ENCODE data around the gene CPZ. TPM values are rescaled to one million over a fixed set of nuclear protein-coding genes. Genes with fewer than 3 reads are reported as not detected.

Gene CPZ
- total and polyA plus RNA-seq, 10 of the 15 experiments (the other 5 are each of a cell fraction or from before 2014, with no cell fraction given) = not detected

GRCh38 chr4:8600266-8600665, 7.7 kb downstream of the CPZ start:
- RAD21 ChIA-PET (ENCODE audit: unreplicated experiment) = no interaction called here
- WGBS (ENCODE audit: insufficient coverage, insufficient replicate concordance, low lambda C conversion rate, missing lambda C conversion rate) = 56% methylated on average over 13 of the region's 13 CpGs
- Histone ChIP-seq H3K4me3 (no peak overlapping the region), H3K4me1 (ENCODE audit: control insufficient read depth, insufficient read depth, low read length) (no peaks in the 10 kb centered on the region), H3K27me3 (replicated peaks in 1 of 2; ENCODE audit: control insufficient read depth in 2 of 2, insufficient read depth in 2 of 2, low read length in 1 of 2) (no peaks in the 10 kb centered on the region; a peak in 1 of 4 replicates), H3K9me3 (replicated peaks; ENCODE audit: control insufficient read depth, insufficient read depth, low read length) (no peaks in the 10 kb centered on the region), H3K9ac (ENCODE audit: control insufficient read depth, insufficient read depth, low read length) (no peak overlapping the region), H2AFZ (ENCODE audit: control insufficient read depth, low read depth, low read length) (no peak overlapping the region), H3K4me2 (ENCODE audit: control insufficient read depth, insufficient read depth) (no peak overlapping the region), H3K36me3 (ENCODE audit: control insufficient read depth in 2 of 2, insufficient read depth in 2 of 2, low read length in 1 of 2) (no peaks in the 10 kb centered on the region), H3K27ac (ENCODE audit: control insufficient read depth, insufficient read depth) (no peak overlapping the region), H4K20me1 (ENCODE audit: control insufficient read depth, insufficient read depth) (no peaks in the 10 kb centered on the region), H3K79me2 (ENCODE audit: control insufficient read depth, insufficient read depth, low read length) (no peaks in the 10 kb centered on the region)
- in situ Hi-C loops (cut with MboI) = no loop called here
- SMC1A ChIA-PET (ENCODE audit: uncharacterized antibody, unreplicated experiment) = no interaction called here
- TF ChIP-seq PAX5 (IDR thresholded peaks at IDR 0.05; ENCODE audit: borderline replicate concordance, low read depth, low read length) (no peak), SMAD5 (IDR thresholded peaks at IDR 0.05; ENCODE audit: low read depth) (no peak), BRCA1 (IDR thresholded peaks at IDR 0.05; ENCODE audit: low read depth, low read length) (no peak), ZNF217 (IDR thresholded peaks at IDR 0.05) (no peak), GABPA (IDR thresholded peaks at IDR 0.05; ENCODE audit: low read depth) (no peak), ZBED1 (IDR thresholded peaks at IDR 0.05; ENCODE audit: borderline replicate concordance) (no peak), POLR2AphosphoS2 (IDR thresholded peaks at IDR 0.05; ENCODE audit: low read depth, low read length) (no peak), NRF1 (conservative IDR thresholded peaks at IDR 0.05; ENCODE audit: low read depth, low read length) (no peak), BCL11A (IDR thresholded peaks at IDR 0.05; ENCODE audit: low read depth, low read length) (no peak), NFYB (IDR thresholded peaks at IDR 0.05; ENCODE audit: insufficient read depth, low read depth, low read length) (no peak), MLLT1 (IDR thresholded peaks at IDR 0.05) (no peak), EP300 (IDR thresholded peaks at IDR 0.05; ENCODE audit: borderline replicate concordance in 1 of 2, control insufficient read depth in 1 of 2, low read depth in 2 of 2, low read length in 2 of 2) (no peak), SREBF1 (IDR thresholded peaks at IDR 0.05; ENCODE audit: low read length) (no peak), TARDBP (IDR thresholded peaks at IDR 0.05; ENCODE audit: borderline replicate concordance) (no peak), CUX1 (IDR thresholded peaks at IDR 0.05; ENCODE audit: insufficient replicate concordance, low read depth, low read length) (no peak), RBBP5 (conservative IDR thresholded peaks at IDR 0.05) (no peak)
- POLR2A ChIA-PET = no interaction called here
- ATAC-seq (no peak), FAIRE-seq (no peak), DNase-seq (ENCODE audit: low read depth, low spot score) (no peak)
- no TSS peak for BruUV-seq (replicated peaks)
- intact Hi-C loops (cut with micrococcal nuclease; ENCODE audit: unreplicated experiment) = no loop called here
- CTCF ChIA-PET = no interaction called here

Data from GM12878 (cell line).